ENCODE measurements around the gene EXT2. TPM values are rescaled to one million over a fixed set of nuclear protein-coding genes. Genes with fewer than 3 reads are reported as not detected.

The EXT2 gene
- total RNA-seq, 1 experiment from 2014 or later, result 42.9 TPM

DNA sequence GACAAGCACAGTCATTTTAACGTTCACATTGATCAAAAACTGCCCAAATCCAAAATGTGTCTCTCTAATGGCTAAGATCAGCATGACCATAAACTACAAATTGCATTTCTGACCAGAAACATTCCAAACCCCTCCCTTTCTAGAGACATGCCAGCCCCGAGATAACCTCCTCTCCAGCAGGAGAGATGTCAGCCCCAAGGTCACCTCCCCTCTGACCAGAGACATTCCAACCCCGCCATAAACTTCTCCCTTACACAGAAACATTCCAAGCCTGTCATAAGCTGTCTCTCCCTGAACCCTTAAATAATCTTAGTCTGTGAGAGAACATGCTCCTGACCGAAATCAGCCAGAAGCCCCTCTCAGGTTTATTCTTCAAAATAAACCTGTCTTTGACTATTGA is 6.6 kb upstream of the EXT2 start:
- WGBS (ENCODE audit: extremely low coverage, insufficient read length, low lambda C conversion rate), result no CpG with 5 or more reads among the region's 4 CpGs
- no peak overlapping the region for H2BK12ac ChIP-seq (ENCODE audit: insufficient read length, low read depth, low read length)
- DNase-seq, result no peak
- no peak overlapping the region for H3K27ac Mint-ChIP-seq
- H3T11ph ChIP-seq (ENCODE audit: low read length), result no peak overlapping the region
- no peak overlapping the region for H3K18ac ChIP-seq (ENCODE audit: insufficient read length, low read depth, low read length)
- TF ChIP-seq, protein P1, sequence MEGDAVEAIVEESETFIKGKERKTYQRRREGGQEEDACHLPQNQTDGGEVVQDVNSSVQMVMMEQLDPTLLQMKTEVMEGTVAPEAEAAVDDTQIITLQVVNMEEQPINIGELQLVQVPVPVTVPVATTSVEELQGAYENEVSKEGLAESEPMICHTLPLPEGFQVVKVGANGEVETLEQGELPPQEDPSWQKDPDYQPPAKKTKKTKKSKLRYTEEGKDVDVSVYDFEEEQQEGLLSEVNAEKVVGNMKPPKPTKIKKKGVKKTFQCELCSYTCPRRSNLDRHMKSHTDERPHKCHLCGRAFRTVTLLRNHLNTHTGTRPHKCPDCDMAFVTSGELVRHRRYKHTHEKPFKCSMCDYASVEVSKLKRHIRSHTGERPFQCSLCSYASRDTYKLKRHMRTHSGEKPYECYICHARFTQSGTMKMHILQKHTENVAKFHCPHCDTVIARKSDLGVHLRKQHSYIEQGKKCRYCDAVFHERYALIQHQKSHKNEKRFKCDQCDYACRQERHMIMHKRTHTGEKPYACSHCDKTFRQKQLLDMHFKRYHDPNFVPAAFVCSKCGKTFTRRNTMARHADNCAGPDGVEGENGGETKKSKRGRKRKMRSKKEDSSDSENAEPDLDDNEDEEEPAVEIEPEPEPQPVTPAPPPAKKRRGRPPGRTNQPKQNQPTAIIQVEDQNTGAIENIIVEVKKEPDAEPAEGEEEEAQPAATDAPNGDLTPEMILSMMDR (conservative IDR thresholded peaks at IDR 0.05), result no peak
- no peaks in the 10 kb centered on the region for H3K27me3 ChIP-seq (ENCODE audit: insufficient read depth, low read length)
- peaks cover 7% of the 10 kb centered on the region for H3K27me3 Mint-ChIP-seq (ENCODE audit: low read depth)
- H4K8ac ChIP-seq (replicated peaks; ENCODE audit: insufficient read length, low read depth, low read length), result no peak overlapping the region
- peaks cover 20 to 23% of the 10 kb centered on the region in 2 experiments for H3K9me3 Mint-ChIP-seq
- H3K4me2 ChIP-seq (ENCODE audit: insufficient read depth, insufficient read length, low read length), result no peak overlapping the region
- H3K79me1 ChIP-seq (ENCODE audit: insufficient read depth, low read depth, low read length, poor library complexity, severe bottlenecking), result no peaks in the 10 kb centered on the region
- H3K56ac ChIP-seq (ENCODE audit: insufficient read length, low read depth, low read length), result no peak overlapping the region
- H2AFZ ChIP-seq (ENCODE audit: low read length), result no peak overlapping the region
- no peak overlapping the region for H4K5ac ChIP-seq (ENCODE audit: insufficient read length, low read depth, low read length)
- H4K91ac ChIP-seq (ENCODE audit: insufficient read length, low read depth, low read length), result no peak overlapping the region
- H2BK20ac ChIP-seq (ENCODE audit: low read depth, low read length, poor library complexity, severe bottlenecking), result no peak overlapping the region
- no peaks in the 10 kb centered on the region for H3K9me3 ChIP-seq (ENCODE audit: control insufficient read depth, low read depth, low read length)
- H2AK5ac ChIP-seq (ENCODE audit: insufficient read length, low read length), result no peak overlapping the region
- H3K14ac ChIP-seq (ENCODE audit: insufficient read depth, low read length), result no peak overlapping the region
- no peaks in the 10 kb centered on the region for H4K20me1 ChIP-seq (ENCODE audit: control insufficient read depth, insufficient read depth, insufficient read length)
- no peak overlapping the region for H3K4me3 Mint-ChIP-seq
- H3K27ac ChIP-seq (ENCODE audit: insufficient read length, low read depth, low read length), result no peak overlapping the region
- H3K23me2 ChIP-seq (ENCODE audit: insufficient read length, low read depth, low read length, poor library complexity, severe bottlenecking), result no peaks in the 10 kb centered on the region
- no peak overlapping the region for H3K23ac ChIP-seq (ENCODE audit: insufficient read length, low read depth, low read length)
- no peak overlapping the region for H2BK5ac ChIP-seq (ENCODE audit: insufficient read length, low read length)
- no peaks in the 10 kb centered on the region for H3K4me1 ChIP-seq (ENCODE audit: insufficient read depth, low read length)
- no peak overlapping the region for H3K9ac ChIP-seq (ENCODE audit: extremely low read depth, insufficient read length, low read length)
- peaks cover 5 to 23% (median 8%) of the 10 kb centered on the region in 3 experiments; a peak in 5 of 7 replicates for H3K36me3 Mint-ChIP-seq (ENCODE audit: insufficient read depth in 1 of 3, low read depth in 3 of 3)
- H3K4ac ChIP-seq (ENCODE audit: low read depth, low read length), result no peak overlapping the region
- no peaks in the 10 kb centered on the region for H3K79me2 ChIP-seq (ENCODE audit: insufficient read depth, low read length)
- H2BK120ac ChIP-seq (ENCODE audit: low read depth, low read length, poor library complexity, severe bottlenecking), result no peak overlapping the region
- no peaks in the 10 kb centered on the region for H3K4me1 Mint-ChIP-seq
- H2BK15ac ChIP-seq (ENCODE audit: low read depth, low read length), result no peak overlapping the region
